Measurements from ENCODE around the gene ZBTB46. TPM values are rescaled to one million over a fixed set of nuclear protein-coding genes. Genes with fewer than 3 reads are reported as not detected.
A peak's percentile ranks its signal among the peaks of the same experiment; 100 is the strongest.

ZBTB46 gene
- polyA plus RNA-seq, 3 donors from 2014 or later, result 0.16 to 0.32 (median 0.32) TPM

- H3K4me1 Mint-ChIP-seq, result peaks cover 9 to 12% of the 10 kb centered on the region in 2 donors
- H3K9me3 Mint-ChIP-seq, result peaks cover 0 to 2% (median 0%) of the 10 kb centered on the region in 6 donors
- H3K4me3 Mint-ChIP-seq, result peak overlapping the region in 2 of 5 donors; percentile 18 to 30
- H3K27ac Mint-ChIP-seq, result no peak overlapping the region
- DNase-seq, result no peak
- peaks cover 9 to 23% (median 11%) of the 10 kb centered on the region in 3 donors for H3K27me3 Mint-ChIP-seq (ENCODE audit: low read depth in 3 of 3)
- H3K36me3 Mint-ChIP-seq, result peaks cover 0 to 3% (median 0%) of the 10 kb centered on the region in 3 donors
Observed at GRCh38 chr20:63828545-63828944, 2.5 kb downstream of the ZBTB46 start.

- H3K27me3 Mint-ChIP-seq (ENCODE audit: low read depth in 3 of 3), result peaks cover 9 to 22% (median 12%) of the 10 kb centered on the region in 3 donors
- no peak for DNase-seq
- peak overlapping the region in 1 of 5 donors; percentile 30 for H3K4me3 Mint-ChIP-seq
- peaks cover 0 to 2% (median 0%) of the 10 kb centered on the region in 6 donors for H3K9me3 Mint-ChIP-seq
- no peak overlapping the region for H3K27ac Mint-ChIP-seq
- H3K36me3 Mint-ChIP-seq, result peaks cover 0 to 3% (median 0%) of the 10 kb centered on the region in 3 donors
- H3K4me1 Mint-ChIP-seq, result peaks cover 9 to 12% of the 10 kb centered on the region in 2 donors
Observed at GRCh38 chr20:63828124-63828523, 2.9 kb downstream of the ZBTB46 start.

- H3K36me3 Mint-ChIP-seq, result peaks cover 0 to 3% (median 0%) of the 10 kb centered on the region in 3 donors
- peaks cover 9 to 25% (median 14%) of the 10 kb centered on the region in 3 donors for H3K27me3 Mint-ChIP-seq (ENCODE audit: low read depth in 3 of 3)
- H3K9me3 Mint-ChIP-seq, result peaks cover 0 to 3% (median 0%) of the 10 kb centered on the region in 6 donors
Observed at GRCh38 chr20:63826753-63827152, 4.3 kb downstream of the ZBTB46 start.

GRCh38 chr20:63825331-63826118 is 5.5 kb downstream of the ZBTB46 start:
- H3K4me3 Mint-ChIP-seq, result no peak overlapping the region
- peaks cover 10 to 26% (median 15%) of the 10 kb centered on the region in 3 donors for H3K27me3 Mint-ChIP-seq (ENCODE audit: low read depth in 3 of 3)
- H3K27ac Mint-ChIP-seq, result no peak overlapping the region
- no peak for DNase-seq
- H3K4me1 Mint-ChIP-seq, result peaks cover 9 to 12% of the 10 kb centered on the region in 2 donors
- peaks cover 0 to 3% (median 0%) of the 10 kb centered on the region in 6 donors for H3K9me3 Mint-ChIP-seq
- peaks cover 0 to 3% (median 0%) of the 10 kb centered on the region in 3 donors for H3K36me3 Mint-ChIP-seq

More at GRCh38 chr20:63826753-63827152, 4.3 kb downstream of the ZBTB46 start:
- no peak for DNase-seq
- Mint-ChIP-seq H3K4me3 (no peak overlapping the region), H3K27ac (no peak overlapping the region), H3K4me1 (peaks cover 9 to 12% of the 10 kb centered on the region in 2 donors)

DNA sequence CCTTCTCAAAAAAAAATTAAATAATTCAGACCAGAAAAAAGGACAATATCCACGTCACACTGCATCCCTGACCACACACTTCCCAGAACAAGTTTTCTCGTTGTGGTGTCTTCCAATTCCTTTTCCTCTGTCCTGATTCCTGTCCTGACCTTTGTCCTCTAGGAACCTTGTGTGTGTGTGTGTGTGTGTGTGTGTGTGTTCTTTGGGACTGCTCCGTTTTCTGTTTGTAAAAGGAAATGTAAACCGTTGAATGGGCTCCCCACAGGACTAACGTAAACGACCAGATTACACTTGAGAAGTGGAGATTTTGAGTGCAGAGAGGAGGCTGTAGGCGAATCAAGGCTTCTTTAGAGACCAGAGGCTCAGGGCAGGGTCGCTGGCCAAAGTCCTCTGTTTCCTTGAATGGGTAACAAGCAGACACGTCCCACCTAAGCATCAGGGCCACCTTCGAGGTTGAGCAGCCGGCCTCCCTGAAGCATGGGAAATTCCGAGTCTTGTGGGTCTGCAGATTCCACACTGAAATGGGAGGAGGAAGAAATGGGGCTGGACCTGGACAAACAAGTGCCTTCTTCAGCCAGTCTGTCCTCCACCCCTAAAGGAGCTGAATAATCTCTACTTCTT is 7.3 kb downstream of the ZBTB46 start:
- DNase-seq, result no peak
- no peak overlapping the region for H3K4me3 Mint-ChIP-seq
- H3K27ac Mint-ChIP-seq, result no peak overlapping the region
- peaks cover 0 to 3% (median 0%) of the 10 kb centered on the region in 3 donors for H3K36me3 Mint-ChIP-seq
- H3K4me1 Mint-ChIP-seq, result no peaks in the 10 kb centered on the region
- H3K9me3 Mint-ChIP-seq, result peaks cover 0 to 1% (median 0%) of the 10 kb centered on the region in 6 donors
- H3K27me3 Mint-ChIP-seq (ENCODE audit: low read depth in 3 of 3), result peaks cover 2 to 17% (median 8%) of the 10 kb centered on the region in 3 donors

- H3K27me3 Mint-ChIP-seq (ENCODE audit: low read depth in 3 of 3), result peaks cover 2 to 12% (median 6%) of the 10 kb centered on the region in 3 donors
- H3K36me3 Mint-ChIP-seq, result peaks cover 0 to 3% (median 0%) of the 10 kb centered on the region in 3 donors
- no peak overlapping the region for H3K27ac Mint-ChIP-seq
- DNase-seq, result no peak
- no peak overlapping the region for H3K4me3 Mint-ChIP-seq
- H3K4me1 Mint-ChIP-seq, result no peaks in the 10 kb centered on the region
- peaks cover 0 to 1% (median 0%) of the 10 kb centered on the region in 6 donors for H3K9me3 Mint-ChIP-seq
Observed at GRCh38 chr20:63822276-63822696, 8.8 kb downstream of the ZBTB46 start.

DNA sequence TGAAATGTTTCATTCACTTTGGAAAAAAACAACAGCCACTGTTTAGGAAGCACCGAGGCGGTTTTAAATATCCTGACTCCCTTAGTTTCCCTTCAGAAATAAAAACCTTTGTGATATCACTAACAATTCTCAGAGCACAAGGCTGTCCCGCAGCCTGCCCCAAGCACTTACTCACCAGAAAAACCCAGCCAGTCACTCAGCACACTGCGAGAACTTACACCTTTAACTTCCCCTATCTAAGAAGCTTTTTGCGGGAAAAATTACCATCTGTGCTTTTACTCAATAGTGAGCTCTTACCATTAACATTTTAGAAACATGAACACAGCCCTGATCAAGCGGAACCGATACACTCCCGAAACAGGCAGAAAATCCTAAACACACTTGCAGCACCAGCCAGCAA is 9.3 kb downstream of the ZBTB46 start:
- peaks cover 0 to 3% (median 0%) of the 10 kb centered on the region in 3 donors for H3K36me3 Mint-ChIP-seq

GRCh38 chr20:63819224-63819921 is 11.7 kb downstream of the ZBTB46 start:
- Mint-ChIP-seq H3K27me3 (ENCODE audit: low read depth in 3 of 3) (peaks cover 4 to 13% (median 6%) of the 10 kb centered on the region in 3 donors), H3K9me3 (peaks cover 0 to 1% (median 0%) of the 10 kb centered on the region in 6 donors), H3K36me3 (peaks cover 0 to 3% (median 0%) of the 10 kb centered on the region in 3 donors), H3K4me1 (no peaks in the 10 kb centered on the region), H3K4me3 (peak overlapping the region in 4 of 5 donors; percentile 32 to 75 (median 52)), H3K27ac (peak overlapping the region in 4 of 6 donors; percentile 21 to 54 (median 36))
- no peak for DNase-seq

More for the DNA sequence above, 9.3 kb downstream of the ZBTB46 start:
- H3K27ac Mint-ChIP-seq, result no peak overlapping the region
- no peak for DNase-seq
- H3K9me3 Mint-ChIP-seq, result peaks cover 0 to 1% (median 0%) of the 10 kb centered on the region in 6 donors
- H3K4me3 Mint-ChIP-seq, result no peak overlapping the region
- no peaks in the 10 kb centered on the region for H3K4me1 Mint-ChIP-seq
- H3K27me3 Mint-ChIP-seq (ENCODE audit: low read depth in 3 of 3), result peaks cover 2 to 10% (median 6%) of the 10 kb centered on the region in 3 donors

GRCh38 chr20:63815615-63816253 is 15.3 kb downstream of the ZBTB46 start:
- Mint-ChIP-seq H3K27me3 (ENCODE audit: low read depth in 3 of 3) (peaks cover 1 to 9% (median 3%) of the 10 kb centered on the region in 3 donors), H3K9me3 (no peaks in the 10 kb centered on the region), H3K4me1 (no peaks in the 10 kb centered on the region), H3K27ac (peak overlapping the region in 1 of 6 donors; percentile 24), H3K4me3 (no peak overlapping the region), H3K36me3 (no peaks in the 10 kb centered on the region)
- DNase-seq, result no peak

GRCh38 chr20:63814891-63815614 is 16.0 kb downstream of the ZBTB46 start:
- Mint-ChIP-seq H3K4me1 (no peaks in the 10 kb centered on the region), H3K27ac (peak overlapping the region in 1 of 6 donors; percentile 53), H3K36me3 (no peaks in the 10 kb centered on the region), H3K27me3 (ENCODE audit: low read depth in 3 of 3) (peaks cover 1 to 8% (median 3%) of the 10 kb centered on the region in 3 donors), H3K4me3 (no peak overlapping the region), H3K9me3 (no peaks in the 10 kb centered on the region)
- no peak for DNase-seq

DNA sequence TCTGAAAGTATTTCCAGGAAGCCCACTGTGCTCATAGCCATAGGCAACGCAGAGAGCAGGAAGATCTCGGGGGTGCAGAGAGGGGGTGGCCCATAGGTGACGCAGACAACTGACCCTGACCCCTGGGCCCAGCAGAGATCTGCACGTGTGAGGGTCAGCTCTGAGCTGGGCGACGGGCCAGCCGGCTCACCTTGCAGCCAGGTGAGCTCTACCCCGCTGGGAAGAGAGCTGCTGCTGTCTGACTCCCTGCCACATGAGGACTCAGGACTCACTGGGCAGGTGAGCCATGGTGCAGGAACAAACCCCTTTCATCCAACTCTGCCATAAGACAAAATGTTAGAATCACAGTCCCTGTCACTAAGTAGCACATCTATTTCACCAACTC is 19.6 kb downstream of the ZBTB46 start:
- no peak for DNase-seq
- H3K27me3 Mint-ChIP-seq (ENCODE audit: low read depth in 3 of 3), result peaks cover 1 to 5% (median 4%) of the 10 kb centered on the region in 3 donors
- no peak overlapping the region for H3K4me3 Mint-ChIP-seq
- no peaks in the 10 kb centered on the region for H3K9me3 Mint-ChIP-seq
- H3K27ac Mint-ChIP-seq, result no peak overlapping the region
- H3K4me1 Mint-ChIP-seq, result no peaks in the 10 kb centered on the region
- H3K36me3 Mint-ChIP-seq, result no peaks in the 10 kb centered on the region

DNA sequence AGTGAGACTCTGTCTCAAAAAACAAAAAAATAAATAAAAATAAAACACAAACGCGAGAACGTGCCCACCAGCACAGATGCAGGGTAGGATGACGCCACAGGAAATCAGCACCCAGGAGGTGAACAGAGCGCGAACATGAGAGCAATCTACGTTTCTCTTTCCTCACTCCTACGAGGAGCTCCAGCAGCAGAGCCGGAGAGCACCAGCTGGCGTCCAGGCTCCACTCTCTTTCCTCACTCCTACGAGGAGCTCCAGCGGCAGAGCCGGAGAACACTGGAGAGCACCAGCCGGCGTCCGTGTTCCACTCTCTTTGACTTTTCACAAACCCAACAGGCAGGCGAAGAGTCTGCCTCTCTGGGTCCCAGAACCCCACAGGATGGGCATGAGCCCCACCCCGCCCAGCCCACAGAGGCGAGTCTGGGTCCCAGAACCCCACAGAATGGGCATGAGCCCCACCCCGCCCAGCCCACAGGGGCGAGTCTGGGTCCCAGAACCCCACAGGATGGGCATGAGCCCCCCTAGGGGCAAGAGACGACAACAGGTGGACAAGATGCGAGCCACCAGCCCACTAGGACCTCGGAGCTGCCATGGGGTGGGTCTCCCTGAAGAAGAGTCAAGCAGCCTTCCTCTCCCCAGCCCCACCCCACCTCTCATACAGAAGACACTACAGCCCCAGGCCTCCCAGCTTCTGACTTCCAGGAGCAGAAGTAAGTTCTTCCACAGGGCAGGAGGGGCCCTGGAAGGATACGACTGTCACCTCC is 20.2 kb downstream of the ZBTB46 start:
- H3K4me1 Mint-ChIP-seq, result no peaks in the 10 kb centered on the region
- no peak for DNase-seq
- no peak overlapping the region for H3K27ac Mint-ChIP-seq
- no peaks in the 10 kb centered on the region for H3K9me3 Mint-ChIP-seq
- no peak overlapping the region for H3K4me3 Mint-ChIP-seq
- peaks cover 1 to 4% (median 4%) of the 10 kb centered on the region in 3 donors for H3K27me3 Mint-ChIP-seq (ENCODE audit: low read depth in 3 of 3)
- no peaks in the 10 kb centered on the region for H3K36me3 Mint-ChIP-seq

All from immature natural killer cell (primary cell).